ENCODE results near the gene MAP3K10. TPM values are rescaled to one million over a fixed set of nuclear protein-coding genes. Genes with fewer than 3 reads are reported as not detected.

MAP3K10 gene
- total and polyA plus RNA-seq, 12 donors: 2.4 to 78.3 (median 18.2) TPM

- H3K9me3 ChIP-seq (replicated peaks in 1 of 3): no peaks in the 10 kb centered on the region
- H3K27me3 ChIP-seq: peaks cover 4% of the 10 kb centered on the region
- WGBS, 4 donors: 26 to 32% (median 30%) methylated on average over 21 of the region's 21 CpGs
- peak overlapping the region in 1 of 4 donors; percentile 38 for H3K4me3 ChIP-seq
- DNase-seq: peak in 3 of 7 donors; percentile 15 to 30 (median 25)
- intact Hi-C loops (cut with DNase I): no loop called here
- H3K36me3 ChIP-seq (replicated peaks in 1 of 2): no peaks in the 10 kb centered on the region
- TF ChIP-seq POLR2A (IDR thresholded peaks at IDR 0.05): no peak
- TF ChIP-seq, protein P1, sequence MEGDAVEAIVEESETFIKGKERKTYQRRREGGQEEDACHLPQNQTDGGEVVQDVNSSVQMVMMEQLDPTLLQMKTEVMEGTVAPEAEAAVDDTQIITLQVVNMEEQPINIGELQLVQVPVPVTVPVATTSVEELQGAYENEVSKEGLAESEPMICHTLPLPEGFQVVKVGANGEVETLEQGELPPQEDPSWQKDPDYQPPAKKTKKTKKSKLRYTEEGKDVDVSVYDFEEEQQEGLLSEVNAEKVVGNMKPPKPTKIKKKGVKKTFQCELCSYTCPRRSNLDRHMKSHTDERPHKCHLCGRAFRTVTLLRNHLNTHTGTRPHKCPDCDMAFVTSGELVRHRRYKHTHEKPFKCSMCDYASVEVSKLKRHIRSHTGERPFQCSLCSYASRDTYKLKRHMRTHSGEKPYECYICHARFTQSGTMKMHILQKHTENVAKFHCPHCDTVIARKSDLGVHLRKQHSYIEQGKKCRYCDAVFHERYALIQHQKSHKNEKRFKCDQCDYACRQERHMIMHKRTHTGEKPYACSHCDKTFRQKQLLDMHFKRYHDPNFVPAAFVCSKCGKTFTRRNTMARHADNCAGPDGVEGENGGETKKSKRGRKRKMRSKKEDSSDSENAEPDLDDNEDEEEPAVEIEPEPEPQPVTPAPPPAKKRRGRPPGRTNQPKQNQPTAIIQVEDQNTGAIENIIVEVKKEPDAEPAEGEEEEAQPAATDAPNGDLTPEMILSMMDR (IDR thresholded peaks at IDR 0.05): peak in 1 of 6 experiments; percentile 9
- H3K4me1 ChIP-seq (replicated peaks in 1 of 2): peaks cover 9 to 24% of the 10 kb centered on the region in 2 donors
- H3K27ac ChIP-seq: no peak overlapping the region
These were observed 34.4 kb downstream of the MAP3K10 start for GRCh38 chr19:40225440-40226305.

DNA sequence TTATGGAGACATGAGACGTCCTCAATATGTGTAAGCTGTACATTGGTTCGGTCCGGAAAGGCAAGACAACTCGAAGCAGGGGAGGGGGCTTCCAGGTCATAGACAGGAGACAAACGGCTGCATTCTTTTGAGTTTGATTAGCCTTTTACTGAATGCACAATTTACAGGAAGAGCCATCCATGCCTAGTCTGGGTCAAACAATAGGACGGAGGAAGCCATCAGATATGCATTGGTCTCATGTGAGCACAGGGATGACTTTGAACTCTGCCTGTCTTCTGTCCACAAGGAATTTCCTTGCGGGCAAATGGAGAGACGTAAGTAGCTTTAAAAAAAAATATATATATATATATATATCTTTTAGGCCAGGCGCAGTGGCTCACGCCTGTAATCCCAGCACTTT lies 37.1 kb downstream of the MAP3K10 start:
- H3K36me3 ChIP-seq (replicated peaks in 1 of 2): peaks cover 0 to 3% of the 10 kb centered on the region in 2 donors
- 58 to 67% (median 61%) methylated on average over 10 of the region's 10 CpGs for WGBS, 4 donors
- intact Hi-C loops (cut with DNase I): no loop called here

DNA sequence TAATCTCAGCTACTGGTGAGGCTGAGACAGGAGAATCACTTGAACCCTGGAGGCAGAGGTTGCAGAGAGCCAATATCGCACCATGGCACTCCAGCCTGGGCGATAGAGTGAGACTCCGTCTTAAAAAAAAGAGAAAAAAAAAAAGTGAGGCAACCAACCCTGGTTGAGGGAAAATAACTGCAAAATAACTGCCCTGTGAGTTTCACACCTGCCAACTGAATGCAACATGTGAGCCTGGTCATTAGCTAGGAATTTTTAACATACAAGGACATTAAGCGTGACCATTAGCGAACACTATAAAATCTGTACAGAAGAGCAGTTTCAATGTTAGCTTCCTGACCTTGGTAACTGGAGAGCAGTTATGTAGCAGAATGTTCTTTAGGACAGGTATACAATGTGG lies 37.6 kb downstream of the MAP3K10 start:
- TF ChIP-seq, protein P1 (IDR thresholded peaks at IDR 0.05): no peak
- TF ChIP-seq POLR2A (IDR thresholded peaks at IDR 0.05): no peak

More for the DNA sequence above, 37.1 kb downstream of the MAP3K10 start:
- no peak for TF ChIP-seq POLR2A (IDR thresholded peaks at IDR 0.05)
- TF ChIP-seq, protein P1 (IDR thresholded peaks at IDR 0.05): no peak
- peaks cover 20 to 34% of the 10 kb centered on the region in 2 donors for H3K4me1 ChIP-seq (replicated peaks in 1 of 2)
- no peak overlapping the region for H3K4me3 ChIP-seq
- H3K9me3 ChIP-seq (replicated peaks in 1 of 3): no peaks in the 10 kb centered on the region
- no peak for DNase-seq
- H3K27me3 ChIP-seq: peaks cover 4% of the 10 kb centered on the region
- no peak overlapping the region for H3K27ac ChIP-seq

GRCh38 chr19:40229484-40229883 lies 38.3 kb downstream of the MAP3K10 start:
- Histone ChIP-seq H3K36me3 (replicated peaks in 1 of 2) (peaks cover 0 to 11% of the 10 kb centered on the region in 2 donors), H3K9me3 (replicated peaks in 1 of 3) (no peaks in the 10 kb centered on the region), H3K4me1 (replicated peaks in 1 of 2) (peaks cover 20 to 34% of the 10 kb centered on the region in 2 donors), H3K27ac (peak overlapping the region in 2 of 5 donors; percentile 36 to 61), H3K27me3 (peaks cover 1% of the 10 kb centered on the region), H3K4me3 (no peak overlapping the region)
- intact Hi-C loops (cut with DNase I): no loop called here
- 21 to 35% (median 26%) methylated on average over 3 of the region's 3 CpGs for WGBS, 4 donors
- no peak for DNase-seq
- TF ChIP-seq POLR2A (IDR thresholded peaks at IDR 0.05): no peak
- TF ChIP-seq, protein P1 (IDR thresholded peaks at IDR 0.05): no peak

More for the DNA sequence above, 37.6 kb downstream of the MAP3K10 start:
- 72 to 79% (median 75%) methylated on average over 5 of the region's 5 CpGs for WGBS, 4 donors
- DNase-seq: no peak
- H3K27me3 ChIP-seq: peaks cover 4% of the 10 kb centered on the region
- intact Hi-C loops (cut with DNase I): no loop called here
- no peaks in the 10 kb centered on the region for H3K9me3 ChIP-seq (replicated peaks in 1 of 3)
- H3K27ac ChIP-seq: peak overlapping the region in 1 of 5 donors; percentile 29
- peaks cover 20 to 34% of the 10 kb centered on the region in 2 donors for H3K4me1 ChIP-seq (replicated peaks in 1 of 2)
- peaks cover 0 to 8% of the 10 kb centered on the region in 2 donors for H3K36me3 ChIP-seq (replicated peaks in 1 of 2)
- H3K4me3 ChIP-seq: no peak overlapping the region

Data from adrenal gland (tissue), 12 donors.